IPS-20b (cell line): ENCODE results near the gene SEC22C.
A peak's percentile ranks its signal among the peaks of the same experiment; 100 is the strongest.
"Not testable (repeated sequence)": the region's sequence is repeated elsewhere in the genome, so short reads cannot be mapped to it uniquely, and the experiment has no call there.

ENCODE experiments used
- H3K27ac ChIP-seq: one replicate; pipeline ENCODE4 v1.5.1; 2013; ENCODE audit warnings: low read length
- H3K27me3 ChIP-seq: 2 replicates; pipeline ENCODE4 v1.6.1; 2013; ENCODE audit warnings: mild to moderate bottlenecking, low read length, inconsistent platforms; ENCODE audit not compliant: insufficient read depth
- H3K36me3 ChIP-seq: 2 replicates; pipeline ENCODE4 v1.6.1; 2013; ENCODE audit warnings: low read depth, mild to moderate bottlenecking, inconsistent platforms, low read length, moderate library complexity; ENCODE audit not compliant: insufficient read depth
- H3K4me1 ChIP-seq: 2 replicates; pipeline ENCODE4 v1.6.1; 2013; ENCODE audit warnings: mild to moderate bottlenecking, control low read depth, inconsistent platforms, low read length, moderate library complexity; ENCODE audit not compliant: insufficient read depth
- H3K4me3 ChIP-seq: 2 replicates; pipeline ENCODE4 v1.5.1; 2013; ENCODE audit warnings: mild to moderate bottlenecking, low read length, inconsistent platforms
- H3K9ac ChIP-seq: 2 replicates; pipeline ENCODE4 v1.6.1; 2013; ENCODE audit warnings: low read depth, mild to moderate bottlenecking, inconsistent platforms, low read length, moderate library complexity
- H3K9me3 ChIP-seq: 2 replicates; pipeline ENCODE4 v1.6.1; 2013; ENCODE audit warnings: mild to moderate bottlenecking, low read depth, low read length, inconsistent platforms; ENCODE audit not compliant: insufficient read depth

SEC22C gene

GRCh38 chr3:42600111-42600957 is 18.6 kb upstream of the SEC22C start, which contains the start of gene NKTR:
Gene NKTR, plus strand, starts transcription at chr3:42600686. Its CDS starts 321 bp downstream, at chr3:42601007.
- peaks cover 35% of the 10 kb centered on the region for H3K36me3 ChIP-seq
- peak within 1 kb of the TSS; percentile 87 for H3K4me3 ChIP-seq
- H3K9ac ChIP-seq = peak within 1 kb of the TSS; percentile 92
- H3K27me3 ChIP-seq = no peaks in the 10 kb centered on the region
- peaks cover 8% of the 10 kb centered on the region; the same call in 1 of the 2 replicates for H3K4me1 ChIP-seq
- H3K9me3 ChIP-seq = no peaks in the 10 kb centered on the region
- H3K27ac ChIP-seq = peak within 1 kb of the TSS; percentile 74

GRCh38 chr3:42597098-42597497 is 15.3 kb upstream of the SEC22C start:
- H3K9me3 ChIP-seq = not testable (repeated sequence)

GRCh38 chr3:42595682-42596081 is 13.9 kb upstream of the SEC22C start:
- no peak overlapping the region for H3K9ac ChIP-seq
- no peaks in the 10 kb centered on the region for H3K9me3 ChIP-seq
- H3K36me3 ChIP-seq = peaks cover 52% of the 10 kb centered on the region
- no peak overlapping the region for H3K27ac ChIP-seq
- peaks cover 14% of the 10 kb centered on the region; the same call in 1 of the 2 replicates for H3K4me1 ChIP-seq
- H3K4me3 ChIP-seq = no peak overlapping the region
- H3K27me3 ChIP-seq = no peaks in the 10 kb centered on the region

More at GRCh38 chr3:42597098-42597497, 15.3 kb upstream of the SEC22C start:
- H3K27ac ChIP-seq, H3K4me3 ChIP-seq, H3K27me3 ChIP-seq, H3K9ac ChIP-seq: not testable (repeated sequence)
- H3K36me3 ChIP-seq = peaks cover 46% of the 10 kb centered on the region
- peaks cover 14% of the 10 kb centered on the region; the same call in 1 of the 2 replicates for H3K4me1 ChIP-seq

- Histone ChIP-seq H3K36me3 (peaks cover 54% of the 10 kb centered on the region), H3K27ac (peak overlapping the region; percentile 61)
Observed at GRCh38 chr3:42593635-42594034, 11.9 kb upstream of the SEC22C start.

GRCh38 chr3:42591811-42592210 is 10.0 kb upstream of the SEC22C start:
- Histone ChIP-seq H3K4me1 (peaks cover 23% of the 10 kb centered on the region), H3K27ac (peak overlapping the region; percentile 5), H3K27me3 (no peaks in the 10 kb centered on the region), H3K4me3 (peak overlapping the region; percentile 84), H3K36me3 (peaks cover 53% of the 10 kb centered on the region), H3K9me3 (no peaks in the 10 kb centered on the region), H3K9ac (peak overlapping the region; percentile 91)

More at GRCh38 chr3:42593635-42594034, 11.9 kb upstream of the SEC22C start:
- Histone ChIP-seq H3K4me3 (peak overlapping the region; percentile 37; the same call in 1 of the 2 replicates), H3K9ac (peak overlapping the region; percentile 46; the same call in 1 of the 2 replicates), H3K9me3 (no peaks in the 10 kb centered on the region), H3K4me1 (peaks cover 23% of the 10 kb centered on the region), H3K27me3 (no peaks in the 10 kb centered on the region)

- Histone ChIP-seq H3K4me1 (peaks cover 23% of the 10 kb centered on the region), H3K9ac (peak overlapping the region; percentile 91), H3K4me3 (peak overlapping the region; percentile 84), H3K9me3 (no peaks in the 10 kb centered on the region), H3K36me3 (peaks cover 46% of the 10 kb centered on the region), H3K27ac (peak overlapping the region; percentile 5), H3K27me3 (no peaks in the 10 kb centered on the region)
Observed at GRCh38 chr3:42590989-42591756, 9.4 kb upstream of the SEC22C start.

GRCh38 chr3:42589382-42590109 is 7.8 kb upstream of the SEC22C start:
- Histone ChIP-seq H3K36me3 (peaks cover 31% of the 10 kb centered on the region), H3K4me3 (peak overlapping the region; percentile 84), H3K27ac (peak overlapping the region; percentile 59), H3K9me3 (no peaks in the 10 kb centered on the region), H3K9ac (peak overlapping the region; percentile 67; the same call in 1 of the 2 replicates), H3K4me1 (peaks cover 23% of the 10 kb centered on the region), H3K27me3 (no peaks in the 10 kb centered on the region)

- Histone ChIP-seq H3K36me3 (peaks cover 22% of the 10 kb centered on the region), H3K4me1 (peaks cover 18% of the 10 kb centered on the region), H3K27me3 (no peaks in the 10 kb centered on the region), H3K9ac (no peak overlapping the region), H3K4me3 (no peak overlapping the region), H3K9me3 (no peaks in the 10 kb centered on the region), H3K27ac (no peak overlapping the region)
Observed at GRCh38 chr3:42588625-42589024, 6.9 kb upstream of the SEC22C start.

- Histone ChIP-seq H3K27me3 (no peaks in the 10 kb centered on the region), H3K9ac (peak overlapping the region; percentile 97; the same call in 1 of the 2 replicates), H3K36me3 (no peaks in the 10 kb centered on the region), H3K4me3 (peak overlapping the region; percentile 90), H3K9me3 (no peaks in the 10 kb centered on the region), H3K27ac (peak overlapping the region; percentile 90), H3K4me1 (peaks cover 14% of the 10 kb centered on the region; the same call in 1 of the 2 replicates)
Observed at GRCh38 chr3:42582474-42583070, 805 bp upstream of the SEC22C start.

- H3K9me3 ChIP-seq = no peaks in the 10 kb centered on the region
- H3K9ac ChIP-seq = peak overlapping the region; percentile 97
- no peaks in the 10 kb centered on the region for H3K27me3 ChIP-seq
- peak overlapping the region; percentile 90 for H3K4me3 ChIP-seq
- H3K4me1 ChIP-seq = peaks cover 14% of the 10 kb centered on the region; the same call in 1 of the 2 replicates
- peak overlapping the region; percentile 62 for H3K27ac ChIP-seq
- H3K36me3 ChIP-seq = no peaks in the 10 kb centered on the region
Observed at GRCh38 chr3:42581400-42581708, 413 bp downstream of the SEC22C start.

GRCh38 chr3:42579346-42579745 is 2.4 kb downstream of the SEC22C start:
- H3K9me3 ChIP-seq, H3K27me3 ChIP-seq, H3K9ac ChIP-seq, H3K27ac ChIP-seq, H3K4me3 ChIP-seq, H3K36me3 ChIP-seq: not testable (repeated sequence)
- peaks cover 14% of the 10 kb centered on the region; the same call in 1 of the 2 replicates for H3K4me1 ChIP-seq
